GM12891 (cell line): ENCODE data around the gene SLC17A7.

Experiments used
- POLR2A ChIP-seq: IDR thresholded peaks from 2 replicates; pipeline ENCODE4 v1.6.1; 2011; ENCODE audit warnings: low read depth, low read length, control low read depth
- POLR2AphosphoS5 ChIP-seq: IDR thresholded peaks from 2 replicates; pipeline ENCODE4 v1.6.1; 2011; ENCODE audit warnings: low read depth, low read length, control low read depth
- POU2F2 ChIP-seq: IDR thresholded peaks from 2 replicates; pipeline ENCODE4 v1.6.1; 2011; ENCODE audit warnings: low read depth, mild to moderate bottlenecking, control low read depth, low read length, moderate library complexity
- TAF1 ChIP-seq: IDR thresholded peaks from 2 replicates; pipeline ENCODE4 v1.6.1; 2011; ENCODE audit warnings: low read depth, low read length, control low read depth

DNA sequence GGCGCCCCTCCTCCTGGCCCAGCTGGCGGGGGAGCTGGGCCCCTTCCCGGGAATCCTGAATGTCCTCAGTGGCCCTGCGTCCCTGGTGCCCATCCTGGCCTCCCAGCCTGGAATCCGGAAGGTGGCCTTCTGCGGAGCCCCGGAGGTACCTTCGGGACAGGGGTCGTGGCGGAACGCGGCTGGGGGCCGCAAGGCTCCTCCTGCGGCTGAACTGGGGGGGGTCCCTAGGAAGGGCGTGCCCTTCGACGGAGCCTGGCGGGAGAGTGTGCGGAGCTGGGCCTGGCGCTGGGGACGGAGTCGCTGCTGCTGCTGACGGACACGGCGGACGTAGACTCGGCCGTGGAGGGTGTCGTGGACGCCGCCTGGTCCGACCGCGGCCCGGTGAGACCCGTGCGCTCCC lies 20.3 kb upstream of the SLC17A7 start:
- TF ChIP-seq POLR2A (no peak), POLR2AphosphoS5 (no peak), TAF1 (no peak), POU2F2 (no peak)
